Prostate gland (tissue), 2 donors: ENCODE data around the gene RRM1. TPM values are rescaled to one million over a fixed set of nuclear protein-coding genes. Genes with fewer than 3 reads are reported as not detected.
"Not testable (repeated sequence)": the region's sequence is repeated elsewhere in the genome, so short reads cannot be mapped to it uniquely, and the experiment has no call there.

Experiments
- DNase-seq: peaks from one replicate; pipeline ENCODE4 v3.0.0-alpha.2; 2019; ENCODE audit warnings: low spot score
- H3K27ac ChIP-seq, 2 donors: fragments of 200-600 bp; sonication (generic); 2 replicates each; pipeline ENCODE4 v1.5.1; 2017 to 2019
- H3K27me3 ChIP-seq: fragments of 200-600 bp; sonication (generic); replicated peaks from 2 replicates; pipeline ENCODE4 v1.5.1; 2019; ENCODE audit not compliant: insufficient read depth
- H3K36me3 ChIP-seq, 2 donors: fragments of 200-600 bp; sonication (generic); 1 replicate in 1 of 2; 2 replicates in 1 of 2; pipeline versions ENCODE4 v1.5.1 to v1.8.1; 2017 to 2019
- H3K4me1 ChIP-seq: fragments of 200-600 bp; sonication (generic); replicated peaks from 2 replicates; pipeline ENCODE4 v1.5.1; 2019
- H3K4me3 ChIP-seq, 2 donors: fragments of 200-600 bp; sonication (generic); 2 replicates each; pipeline ENCODE4 v1.5.1; 2017 to 2019
- H3K9me3 ChIP-seq: fragments of 200-600 bp; sonication (generic); 2 replicates; pipeline ENCODE4 v1.5.1; 2017
- CTCF ChIP-seq, 4 experiments: fragments of 200-600 bp in 2 of 4; fragments of 450-650 bp in 2 of 4; sonication (generic) in 2 of 4; IDR thresholded peaks; 1 replicate in 3 of 4; 2 replicates in 1 of 4; pipeline ENCODE4 v1.5.1; 2016 to 2019; ENCODE audit warnings: antibody characterized with exemption in 4 of 4, mild to moderate bottlenecking in 2 of 4, moderate library complexity in 2 of 4
- POLR2A ChIP-seq: fragments of 450-650 bp; IDR thresholded peaks from one replicate; pipeline ENCODE4 v1.6.1; 2016; ENCODE audit warnings: antibody characterized with exemption, mild to moderate bottlenecking
- POLR2AphosphoS5 ChIP-seq: sonication (generic); formaldehyde crosslinking; IDR thresholded peaks from one replicate; pipeline ENCODE4 v1.6.1; 2017; ENCODE audit warnings: antibody characterized with exemption
- WGBS: methylation state at CpG from one replicate; pipeline ENCODE4 v1.1.5; 2018; 5-methylcytosine and 5-hydroxymethylcytosine counted together
- intact Hi-C: fragments of 100-400 bp; cut with DNase I; formaldehyde crosslinking; loops from one replicate; pipeline ENCODE4 v1.14.2; 2022
- total RNA-seq, 2 donors: library from RNA; depleted of rRNA; stranded (reverse); fragments of >200 nt; gene quantifications; one replicate each; pipeline ENCODE4 v1.1.0, GENCODE V29; 2016

Gene RRM1
- total RNA-seq, 2 donors from 2014 or later = 32.6 to 61.8 TPM

- Histone ChIP-seq H3K27me3 (no peaks in the 10 kb centered on the region), H3K36me3 (no peaks in the 10 kb centered on the region), H3K9me3 (no peaks in the 10 kb centered on the region), H3K4me1 (no peaks in the 10 kb centered on the region), H3K4me3 (no peak overlapping the region), H3K27ac (no peak overlapping the region)
- DNase-seq = no peak
- TF ChIP-seq POLR2A (no peak), POLR2AphosphoS5 (no peak), CTCF (IDR thresholded peaks at IDR 0.05) (no peak)
- intact Hi-C loops = no loop called here
These were observed 62.0 kb downstream of the RRM1 start for GRCh38 chr11:4156571-4156970.

DNA sequence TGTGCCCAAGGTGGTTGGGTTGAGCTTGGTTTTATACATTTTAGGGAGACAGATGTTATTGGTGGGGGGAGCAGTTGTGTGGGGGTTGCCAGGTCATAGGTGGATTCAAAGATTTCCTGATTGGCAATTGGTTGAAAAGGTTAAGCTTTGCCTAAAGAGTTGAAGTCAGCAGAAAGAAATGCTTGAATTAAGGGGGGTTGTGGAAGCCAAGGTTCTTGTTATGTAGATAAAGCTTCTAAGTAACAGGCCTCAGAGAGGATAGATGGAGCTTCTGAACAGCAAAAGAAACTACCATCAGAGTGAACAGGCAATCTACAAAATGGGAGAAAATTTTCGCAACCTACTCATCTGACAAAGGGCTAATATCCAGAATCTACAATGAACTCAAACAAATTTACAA, 64.2 kb downstream of the RRM1 start:
- H3K27me3 ChIP-seq, H3K4me3 ChIP-seq, intact Hi-C loops, H3K36me3 ChIP-seq, H3K27ac ChIP-seq, H3K9me3 ChIP-seq, H3K4me1 ChIP-seq, DNase-seq: not testable (repeated sequence)
- no CpG with 5 or more reads among the region's 1 CpG for WGBS

- intact Hi-C loops = no loop called here
- Histone ChIP-seq H3K9me3 (no peaks in the 10 kb centered on the region), H3K27ac (no peak overlapping the region), H3K36me3 (no peaks in the 10 kb centered on the region), H3K4me1 (no peaks in the 10 kb centered on the region), H3K4me3 (no peak overlapping the region), H3K27me3 (no peaks in the 10 kb centered on the region)
- WGBS = 57% methylated on average over 1 of the region's 1 CpG
- TF ChIP-seq POLR2A = no peak
- no peak for TF ChIP-seq CTCF (IDR thresholded peaks at IDR 0.05)
- TF ChIP-seq POLR2AphosphoS5 = no peak
- DNase-seq = no peak
These were observed 66.7 kb downstream of the RRM1 start for GRCh38 chr11:4161305-4161704.

DNA sequence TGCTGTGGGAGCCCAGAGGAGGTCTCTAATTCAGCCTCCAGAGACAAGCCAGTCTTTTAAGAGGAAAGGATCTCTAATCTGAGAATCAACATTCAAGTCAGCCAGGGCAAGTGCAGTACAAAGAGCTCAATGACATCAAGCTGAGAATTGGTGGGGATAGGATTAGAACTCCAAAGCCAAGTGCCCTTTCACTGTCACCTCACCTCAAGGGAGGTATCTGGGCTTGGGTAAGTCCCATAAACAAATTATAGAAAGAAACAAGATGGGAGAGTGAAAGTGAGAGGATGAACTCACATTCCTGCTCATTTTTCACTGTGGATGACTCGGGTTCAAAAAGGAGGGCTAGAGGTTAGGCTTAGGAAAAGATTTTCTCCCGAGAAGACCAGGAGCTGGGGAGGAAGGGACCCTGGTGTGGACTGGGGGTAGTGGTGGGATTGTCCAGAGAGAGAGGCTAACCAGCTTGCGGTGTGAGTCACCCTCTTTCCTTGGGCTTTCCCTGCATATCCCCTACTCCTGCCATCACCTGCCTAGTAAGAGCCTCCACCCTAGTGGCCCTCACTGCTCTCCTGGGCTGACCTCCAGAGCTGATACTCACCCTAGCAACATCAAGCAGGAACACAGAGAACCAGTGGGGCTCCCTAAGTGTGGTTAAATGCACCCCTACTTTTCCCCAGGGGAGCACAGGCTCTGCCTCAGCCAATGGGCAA, 70.4 kb downstream of the RRM1 start:
- intact Hi-C loops = no loop called here
- H3K36me3 ChIP-seq = no peaks in the 10 kb centered on the region
- WGBS = 83% methylated on average over 3 of the region's 3 CpGs
- no peak overlapping the region for H3K27ac ChIP-seq
- no peaks in the 10 kb centered on the region for H3K4me1 ChIP-seq
- DNase-seq = no peak
- H3K9me3 ChIP-seq = no peaks in the 10 kb centered on the region
- no peak overlapping the region for H3K4me3 ChIP-seq
- H3K27me3 ChIP-seq = no peaks in the 10 kb centered on the region
- TF ChIP-seq POLR2AphosphoS5 (no peak), CTCF (IDR thresholded peaks at IDR 0.05) (no peak), POLR2A (no peak)

- H3K4me1 ChIP-seq = no peaks in the 10 kb centered on the region
- no peaks in the 10 kb centered on the region for H3K9me3 ChIP-seq
- H3K27me3 ChIP-seq = no peaks in the 10 kb centered on the region
- WGBS = 92% methylated on average over 3 of the region's 3 CpGs
- intact Hi-C loops = no loop called here
- H3K27ac ChIP-seq = no peak overlapping the region
- TF ChIP-seq POLR2A = no peak
- no peak for TF ChIP-seq CTCF (IDR thresholded peaks at IDR 0.05)
- TF ChIP-seq POLR2AphosphoS5 = no peak
- DNase-seq = no peak
- H3K4me3 ChIP-seq = no peak overlapping the region
- H3K36me3 ChIP-seq = no peaks in the 10 kb centered on the region
These were observed 72.7 kb downstream of the RRM1 start for GRCh38 chr11:4167292-4167691.
